GM08714 (cell line): Measurements from ENCODE around the gene NME3.

Experiments used
- H3K4me3 ChIP-seq: fragments of 200-500 bp; sonication (Bioruptor generic); 2 replicates; pipeline ENCODE4 v1.5.1; 2014; ENCODE audit warnings: mild to moderate bottlenecking, low read length, inconsistent platforms
- ZNF274 ChIP-seq: IDR thresholded peaks from 2 replicates; pipeline ENCODE4 v1.6.1; 2012; ENCODE audit warnings: mild to moderate bottlenecking, low read depth, low read length

NME3 gene

GRCh38 chr16:1729445-1729844 lies 41.9 kb downstream of the NME3 start:
- no peak for TF ChIP-seq ZNF274
- H3K4me3 ChIP-seq: no peak overlapping the region

GRCh38 chr16:1729026-1729425 lies 42.3 kb downstream of the NME3 start:
- TF ChIP-seq ZNF274: no peak
- H3K4me3 ChIP-seq: no peak overlapping the region

- H3K4me3 ChIP-seq: no peak overlapping the region
- no peak for TF ChIP-seq ZNF274
Observed at GRCh38 chr16:1727651-1728624, 43.4 kb downstream of the NME3 start.

GRCh38 chr16:1726661-1727502 lies 44.5 kb downstream of the NME3 start:
- TF ChIP-seq ZNF274: no peak
- no peak overlapping the region for H3K4me3 ChIP-seq

GRCh38 chr16:1724491-1724890 lies 46.9 kb downstream of the NME3 start:
- no peak overlapping the region for H3K4me3 ChIP-seq
- TF ChIP-seq ZNF274: no peak

DNA sequence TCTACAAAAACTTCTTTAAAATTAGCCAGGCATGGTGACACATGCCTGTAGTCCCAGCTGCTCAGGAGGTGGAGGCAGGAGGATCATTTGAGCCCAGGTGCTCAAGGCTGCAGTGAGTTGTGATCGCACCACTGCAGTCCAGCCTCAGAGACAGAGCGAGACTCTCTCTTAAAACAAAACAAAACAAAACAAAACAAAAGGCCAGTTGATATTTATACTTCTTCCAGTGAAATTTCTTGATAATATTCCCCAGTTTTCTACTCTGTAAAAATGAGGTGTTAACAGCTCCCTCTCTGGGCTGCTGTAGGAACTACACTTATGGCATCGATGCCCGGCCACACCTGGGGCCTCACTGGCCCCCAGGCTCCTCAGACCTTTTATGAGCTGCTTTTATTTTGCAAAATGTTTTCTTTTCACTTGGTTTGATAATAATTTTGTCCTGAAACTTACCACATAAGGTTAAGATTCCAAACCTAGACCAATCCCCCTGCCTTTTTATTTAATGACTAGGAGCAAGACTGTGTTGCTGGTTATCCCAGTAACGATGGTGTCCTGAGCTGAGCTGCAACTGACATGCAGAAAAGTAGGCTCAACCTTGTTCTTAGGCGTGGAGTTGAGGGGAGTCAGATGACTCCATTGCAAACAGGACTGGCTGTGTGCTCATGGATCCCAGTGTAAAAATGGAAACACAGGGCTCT lies 47.7 kb downstream of the NME3 start:
- TF ChIP-seq ZNF274: no peak
- H3K4me3 ChIP-seq: no peak overlapping the region

- no peak for TF ChIP-seq ZNF274
- H3K4me3 ChIP-seq: no peak overlapping the region
Observed at GRCh38 chr16:1721372-1721771, 50.0 kb downstream of the NME3 start.
